ENCODE data around the gene DHRS11.

- TF ChIP-seq CTCF (IDR thresholded peaks at IDR 0.05): no peak
- no peak for TF ChIP-seq POLR2A (IDR thresholded peaks at IDR 0.05)
These were observed 38.4 kb downstream of the DHRS11 start for GRCh38 chr17:36629970-36630502.

All from Peyer's patch (tissue), 4 donors.